PC-9 (cell line): Measurements from ENCODE around the gene RAB18.

ENCODE experiments used
- EZH2 ChIP-seq: fragments of 200-600 bp; sonication (generic); IDR thresholded peaks from 2 replicates; pipeline ENCODE4 v1.8.0; 2017; ENCODE audit warnings: antibody characterized with exemption, low read depth
- TF ChIP-seq, protein P1 (sequence below): fragments of 200-600 bp; sonication (generic); conservative IDR thresholded peaks from 2 replicates; pipeline ENCODE4 v1.6.1; 2017; ENCODE audit warnings: mixed run types, antibody characterized with exemption, mild to moderate bottlenecking, moderate library complexity

DNA sequence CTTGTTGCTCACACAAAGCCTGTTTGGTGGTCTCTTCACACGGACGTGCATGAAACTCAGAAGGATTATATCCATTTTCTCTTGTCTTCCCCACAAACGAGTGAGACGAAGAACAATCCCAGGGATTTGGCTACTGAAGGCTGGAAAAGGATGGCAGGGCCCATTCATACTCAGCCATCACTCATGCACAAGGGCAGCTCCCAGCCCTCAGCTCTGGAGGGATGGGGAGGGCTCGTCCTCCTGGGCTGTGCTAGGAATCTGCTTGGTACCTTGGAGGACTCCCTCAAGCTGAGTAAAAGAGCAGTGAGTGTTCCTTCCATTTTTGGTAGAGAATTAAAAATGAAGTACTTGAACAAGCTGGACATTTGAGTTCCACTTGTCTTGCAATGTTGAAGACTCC is 33.2 kb upstream of the RAB18 start:
- TF ChIP-seq, protein P1, sequence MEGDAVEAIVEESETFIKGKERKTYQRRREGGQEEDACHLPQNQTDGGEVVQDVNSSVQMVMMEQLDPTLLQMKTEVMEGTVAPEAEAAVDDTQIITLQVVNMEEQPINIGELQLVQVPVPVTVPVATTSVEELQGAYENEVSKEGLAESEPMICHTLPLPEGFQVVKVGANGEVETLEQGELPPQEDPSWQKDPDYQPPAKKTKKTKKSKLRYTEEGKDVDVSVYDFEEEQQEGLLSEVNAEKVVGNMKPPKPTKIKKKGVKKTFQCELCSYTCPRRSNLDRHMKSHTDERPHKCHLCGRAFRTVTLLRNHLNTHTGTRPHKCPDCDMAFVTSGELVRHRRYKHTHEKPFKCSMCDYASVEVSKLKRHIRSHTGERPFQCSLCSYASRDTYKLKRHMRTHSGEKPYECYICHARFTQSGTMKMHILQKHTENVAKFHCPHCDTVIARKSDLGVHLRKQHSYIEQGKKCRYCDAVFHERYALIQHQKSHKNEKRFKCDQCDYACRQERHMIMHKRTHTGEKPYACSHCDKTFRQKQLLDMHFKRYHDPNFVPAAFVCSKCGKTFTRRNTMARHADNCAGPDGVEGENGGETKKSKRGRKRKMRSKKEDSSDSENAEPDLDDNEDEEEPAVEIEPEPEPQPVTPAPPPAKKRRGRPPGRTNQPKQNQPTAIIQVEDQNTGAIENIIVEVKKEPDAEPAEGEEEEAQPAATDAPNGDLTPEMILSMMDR, result no peak
- TF ChIP-seq EZH2, result no peak
